HepG2 (cell line): ENCODE data around the gene CLCA1. TPM values are rescaled to one million over a fixed set of nuclear protein-coding genes. Genes with fewer than 3 reads are reported as not detected.

Experiments
- ARID3A ChIP-seq: IDR thresholded peaks from 2 replicates; pipeline ENCODE4 v1.6.1; 2012; ENCODE audit warnings: low read depth, low read length, improper control_type of control experiment
- HMGXB4 ChIP-seq, 2 experiments: sonication (generic) in 1 of 2; formaldehyde crosslinking in 1 of 2; IDR thresholded peaks; 2 replicates each; pipeline versions ENCODE4 v1.4.0 to v1.6.1; 2018 to 2020; ENCODE audit warnings: missing genetic modification reagents in 2 of 2, borderline replicate concordance in 1 of 2, low read depth in 1 of 2, mild to moderate bottlenecking in 1 of 2, missing biosample characterization in 1 of 2
- KLF6 ChIP-seq: IDR thresholded peaks from 2 replicates; pipeline ENCODE4 v1.8.0; 2016; ENCODE audit warnings: missing biosample characterization, missing genetic modification reagents
- LBX2 ChIP-seq: sonication (generic); formaldehyde crosslinking; IDR thresholded peaks from 2 replicates; pipeline ENCODE4 v1.5.0; 2020; ENCODE audit warnings: missing genetic modification reagents, mild to moderate bottlenecking, borderline replicate concordance
- MXD3 ChIP-seq: IDR thresholded peaks from 2 replicates; pipeline ENCODE4 v1.6.1; 2016; ENCODE audit warnings: mild to moderate bottlenecking, missing biosample characterization, missing genetic modification reagents
- THAP9 ChIP-seq: sonication (generic); formaldehyde crosslinking; IDR thresholded peaks from 2 replicates; pipeline ENCODE4; 2020; ENCODE audit warnings: missing genetic modification reagents, mild to moderate bottlenecking, borderline replicate concordance
- ZBED4 ChIP-seq: sonication (generic); formaldehyde crosslinking; IDR thresholded peaks from 2 replicates; pipeline ENCODE4 v1.4.0; 2020; ENCODE audit warnings: missing genetic modification reagents, borderline replicate concordance
- ZFP37 ChIP-seq: sonication (generic); formaldehyde crosslinking; IDR thresholded peaks from 2 replicates; pipeline ENCODE4 v1.4.0; 2020; ENCODE audit warnings: missing genetic modification reagents, borderline replicate concordance
- ZNF234 ChIP-seq: sonication (generic); formaldehyde crosslinking; conservative IDR thresholded peaks from 2 replicates; pipeline ENCODE4 v1.5.1; 2020; ENCODE audit warnings: mild to moderate bottlenecking, missing genetic modification reagents
- ZNF703 ChIP-seq: sonication (generic); formaldehyde crosslinking; IDR thresholded peaks from 2 replicates; pipeline ENCODE4 v1.5.1; 2020; ENCODE audit warnings: missing genetic modification reagents, mild to moderate bottlenecking, moderate library complexity, borderline replicate concordance
- ZSCAN29 ChIP-seq: sonication (generic); formaldehyde crosslinking; conservative IDR thresholded peaks from 2 replicates; pipeline ENCODE4 v1.4.0; 2020; ENCODE audit warnings: mild to moderate bottlenecking, missing genetic modification reagents
- polyA plus RNA-seq, 8 experiments: library from polyadenylated mRNA; depleted of rRNA in 3 of 8; stranded (reverse) in 7 of 8; unstranded in 1 of 8; fragments of >200 nt; fragmentation: Illumina TruSeq in 4 of 8; extraction: Trizol in 4 of 8; gene quantifications; 2 replicates each; pipeline versions ENCODE4 v1.2.1 to v1.2.3, GENCODE V29; 2011 to 2016; ENCODE audit warnings: low read depth in 4 of 8, missing spikeins in 1 of 8, mixed read lengths in 1 of 8; ENCODE audit not compliant: insufficient read depth in 1 of 8
- total RNA-seq, 5 experiments: library from RNA; depleted of rRNA; stranded (reverse); fragments of >200 nt; fragmentation: Illumina TruSeq; extraction: Trizol; gene quantifications; 2 replicates each; pipeline ENCODE4 v1.2.3, GENCODE V29; 2016; ENCODE audit warnings: low read depth in 1 of 5

Gene CLCA1
- total and polyA plus RNA-seq, 2 of the 13 experiments (the other 11 are each of a cell fraction or from before 2014, with no cell fraction given): not detected

- TF ChIP-seq HMGXB4 (CRISPR knock-in tag; IDR thresholded peaks at IDR 0.05; ENCODE audit: borderline replicate concordance in 1 of 2, low read depth in 1 of 2) (peak in 1 of 2 experiments; percentile 33; a peak in 1 of 4 replicates), KLF6 (no peak), THAP9 (CRISPR knock-in tag) (no peak), ZSCAN29 (CRISPR knock-in tag) (no peak), ZNF234 (CRISPR knock-in tag) (no peak), LBX2 (CRISPR knock-in tag) (no peak), ARID3A (peak; percentile 98), ZFP37 (no peak), ZBED4 (CRISPR knock-in tag) (no peak), ZNF703 (no peak), MXD3 (CRISPR knock-in tag) (no peak)
Measured at GRCh38 chr1:86499987-86500593, 31.4 kb downstream of the CLCA1 start (continued).
